ENCODE measurements around the gene E4F1. TPM values are rescaled to one million over a fixed set of nuclear protein-coding genes. Genes with fewer than 3 reads are reported as not detected.

Gene E4F1
- total RNA-seq, 4 donors from 2014 or later, result 24.5 to 38.4 (median 27.0) TPM

GRCh38 chr16:2242598-2242997, 19.2 kb downstream of the E4F1 start:
- TF ChIP-seq CTCF (IDR thresholded peaks at IDR 0.05 in 4 of 5, conservative IDR thresholded peaks at IDR 0.05 in 1 of 5) (no peak), POLR2A (IDR thresholded peaks at IDR 0.05) (no peak)
- intact Hi-C loops (cut with DNase I; ENCODE audit: low total_unique reads), result no loop called here
- no peaks in the 10 kb centered on the region for H3K9me3 ChIP-seq
- no peak for DNase-seq
- H3K4me3 ChIP-seq, result no peak overlapping the region
- no peak for ATAC-seq
- no peak overlapping the region for H3K27ac ChIP-seq
- no peaks in the 10 kb centered on the region for H3K4me1 ChIP-seq
- in situ Hi-C loops (cut with MboI; ENCODE audit: low sequenced_read_pairs in 4 of 4), result no loop called here
- H3K36me3 ChIP-seq, result peaks cover 0 to 62% of the 10 kb centered on the region in 2 donors
- H3K27me3 ChIP-seq, result peaks cover 0 to 3% (median 0%) of the 10 kb centered on the region in 3 donors

GRCh38 chr16:2243031-2243528, 19.7 kb downstream of the E4F1 start:
- in situ Hi-C loops (cut with MboI; ENCODE audit: low sequenced_read_pairs in 4 of 4), result no loop called here
- H3K9me3 ChIP-seq, result no peaks in the 10 kb centered on the region
- no peak overlapping the region for H3K27ac ChIP-seq
- H3K4me3 ChIP-seq, result no peak overlapping the region
- no peaks in the 10 kb centered on the region for H3K27me3 ChIP-seq
- intact Hi-C loops (cut with DNase I; ENCODE audit: low total_unique reads), result no loop called here
- DNase-seq (no peak), ATAC-seq (no peak)
- TF ChIP-seq POLR2A (IDR thresholded peaks at IDR 0.05) (no peak), CTCF (IDR thresholded peaks at IDR 0.05 in 4 of 5, conservative IDR thresholded peaks at IDR 0.05 in 1 of 5) (no peak)
- H3K36me3 ChIP-seq, result peaks cover 0 to 62% of the 10 kb centered on the region in 2 donors
- H3K4me1 ChIP-seq, result no peaks in the 10 kb centered on the region

DNA sequence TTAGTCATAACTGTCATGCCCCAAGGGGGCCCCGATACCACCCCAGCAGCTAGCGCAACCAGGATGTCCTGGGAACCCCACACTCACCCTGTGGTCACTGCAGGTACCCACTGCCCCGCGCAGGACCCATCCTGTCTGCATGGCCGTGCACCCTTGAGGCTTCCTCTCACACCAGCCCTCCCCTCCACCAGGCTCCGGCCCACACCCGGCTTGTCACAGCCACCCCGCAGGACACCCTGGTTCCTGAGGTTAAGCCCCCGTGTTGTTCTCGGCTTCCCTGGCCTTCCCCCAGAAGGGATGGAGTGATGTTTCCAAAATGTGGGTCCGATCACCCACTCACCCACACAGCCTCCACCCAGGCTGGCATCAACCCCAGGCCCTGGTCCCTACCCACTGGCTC, 20.4 kb downstream of the E4F1 start:
- ATAC-seq (no peak), DNase-seq (no peak)
- Histone ChIP-seq H3K4me3 (no peak overlapping the region), H3K4me1 (no peaks in the 10 kb centered on the region), H3K36me3 (peaks cover 0 to 62% of the 10 kb centered on the region in 2 donors), H3K27me3 (no peaks in the 10 kb centered on the region), H3K9me3 (no peaks in the 10 kb centered on the region), H3K27ac (no peak overlapping the region)
- in situ Hi-C loops (cut with MboI; ENCODE audit: low sequenced_read_pairs in 4 of 4), result no loop called here
- intact Hi-C loops (cut with DNase I; ENCODE audit: low total_unique reads), result no loop called here
- TF ChIP-seq POLR2A (IDR thresholded peaks at IDR 0.05), result no peak
- no peak for TF ChIP-seq CTCF (IDR thresholded peaks at IDR 0.05 in 4 of 5, conservative IDR thresholded peaks at IDR 0.05 in 1 of 5)

- Histone ChIP-seq H3K4me1 (no peaks in the 10 kb centered on the region), H3K27ac (no peak overlapping the region), H3K27me3 (no peaks in the 10 kb centered on the region), H3K36me3 (peaks cover 0 to 60% of the 10 kb centered on the region in 2 donors), H3K9me3 (no peaks in the 10 kb centered on the region), H3K4me3 (no peak overlapping the region)
- ATAC-seq, result no peak
- no peak for TF ChIP-seq POLR2A (IDR thresholded peaks at IDR 0.05)
- TF ChIP-seq CTCF (IDR thresholded peaks at IDR 0.05 in 4 of 5, conservative IDR thresholded peaks at IDR 0.05 in 1 of 5), result no peak
- intact Hi-C loops (cut with DNase I; ENCODE audit: low total_unique reads), result no loop called here
- DNase-seq, result no peak
- in situ Hi-C loops (cut with MboI; ENCODE audit: low sequenced_read_pairs in 4 of 4), result no loop called here
These were observed 20.9 kb downstream of the E4F1 start for GRCh38 chr16:2244301-2244700.

Measured in gastrocnemius medialis (tissue), 4 donors.